SHP77 treated with DMSO at 0.1 percent for 48 hours (cell line): Measurements from ENCODE around the gene IRF2.

Experiments used
- DNase-seq: peaks from one replicate; lab custom pipeline; 2025; lab: John Stamatoyannopoulos, UW

The IRF2 gene

GRCh38 chr4:184409502-184409901, 64.8 kb downstream of the IRF2 start:
- no peak for DNase-seq

DNA sequence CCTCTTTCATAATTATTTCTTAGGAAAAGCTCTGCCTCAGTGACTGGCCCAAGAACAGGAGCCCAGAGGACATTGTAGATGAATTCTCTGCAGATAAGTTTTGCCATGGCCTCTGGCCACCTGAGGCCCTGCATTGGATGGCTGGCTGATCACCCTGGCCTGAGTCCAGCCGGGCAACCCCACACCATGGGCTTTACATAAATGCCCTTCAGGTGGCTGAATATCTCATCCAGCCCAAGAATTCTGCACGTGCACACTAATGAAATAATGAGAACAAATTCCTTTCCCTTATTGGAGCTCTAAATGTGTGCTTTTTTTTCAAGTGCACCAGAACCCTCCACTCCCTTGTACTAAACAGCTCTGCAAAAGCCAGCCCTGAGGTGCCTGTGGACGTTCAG, 65.7 kb downstream of the IRF2 start:
- DNase-seq = no peak

GRCh38 chr4:184408021-184408683, 66.2 kb downstream of the IRF2 start:
- no peak for DNase-seq

GRCh38 chr4:184406958-184407391, 67.4 kb downstream of the IRF2 start:
- DNase-seq = no peak

- no peak for DNase-seq
Measured at GRCh38 chr4:184404047-184404446, 70.3 kb downstream of the IRF2 start.

- no peak for DNase-seq
Measured at GRCh38 chr4:184403384-184403781, 71.0 kb downstream of the IRF2 start.

DNA sequence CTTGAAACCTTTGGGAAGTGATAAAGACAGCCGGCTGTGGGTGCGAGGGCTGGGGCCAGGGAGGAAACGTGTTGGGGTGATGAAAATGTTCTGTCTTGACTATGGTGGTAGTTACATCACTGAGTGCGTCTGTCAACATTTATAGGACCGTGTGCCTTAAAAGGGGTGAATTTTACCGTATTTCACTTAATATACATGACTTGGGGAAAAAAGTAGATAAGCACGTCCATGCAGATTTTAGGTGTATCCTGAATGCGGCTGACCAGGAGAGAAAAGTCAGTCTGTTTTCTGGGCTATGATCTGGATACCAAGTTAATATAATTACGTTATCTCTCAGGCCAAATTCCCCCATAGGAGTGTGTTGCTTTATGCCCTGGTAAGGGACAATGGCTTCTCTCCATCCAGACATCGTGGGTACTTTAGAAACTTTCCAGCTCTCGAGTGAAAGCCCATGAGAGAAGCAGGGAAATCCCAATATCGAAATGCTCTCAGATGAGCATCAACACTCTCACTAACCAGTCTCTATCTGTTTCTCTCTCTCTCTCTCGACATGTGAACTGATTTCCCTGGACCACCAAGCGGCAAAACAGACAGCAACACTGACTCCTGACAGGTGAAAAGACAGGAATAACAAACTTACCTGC, 71.5 kb downstream of the IRF2 start:
- no peak for DNase-seq

DNA sequence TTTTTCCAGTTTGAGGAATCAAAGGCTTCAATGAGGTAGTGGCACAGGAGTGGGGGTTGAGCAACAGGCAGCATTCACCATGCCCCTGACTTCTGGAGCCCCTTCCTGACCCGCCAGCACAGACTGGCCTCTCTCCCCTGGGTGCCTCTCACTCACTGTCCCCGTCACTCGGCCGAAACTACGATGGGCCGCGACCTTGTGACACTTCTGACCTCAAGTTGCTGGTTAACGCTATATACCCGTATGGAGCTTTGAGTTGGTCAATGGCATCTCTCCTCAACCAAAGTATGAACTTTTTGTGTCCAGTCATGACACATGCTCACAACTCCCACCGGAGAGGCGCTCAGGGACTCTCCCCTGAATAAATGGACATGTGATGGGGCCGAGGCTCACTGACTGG, 72.1 kb downstream of the IRF2 start:
- DNase-seq = no peak

DNA sequence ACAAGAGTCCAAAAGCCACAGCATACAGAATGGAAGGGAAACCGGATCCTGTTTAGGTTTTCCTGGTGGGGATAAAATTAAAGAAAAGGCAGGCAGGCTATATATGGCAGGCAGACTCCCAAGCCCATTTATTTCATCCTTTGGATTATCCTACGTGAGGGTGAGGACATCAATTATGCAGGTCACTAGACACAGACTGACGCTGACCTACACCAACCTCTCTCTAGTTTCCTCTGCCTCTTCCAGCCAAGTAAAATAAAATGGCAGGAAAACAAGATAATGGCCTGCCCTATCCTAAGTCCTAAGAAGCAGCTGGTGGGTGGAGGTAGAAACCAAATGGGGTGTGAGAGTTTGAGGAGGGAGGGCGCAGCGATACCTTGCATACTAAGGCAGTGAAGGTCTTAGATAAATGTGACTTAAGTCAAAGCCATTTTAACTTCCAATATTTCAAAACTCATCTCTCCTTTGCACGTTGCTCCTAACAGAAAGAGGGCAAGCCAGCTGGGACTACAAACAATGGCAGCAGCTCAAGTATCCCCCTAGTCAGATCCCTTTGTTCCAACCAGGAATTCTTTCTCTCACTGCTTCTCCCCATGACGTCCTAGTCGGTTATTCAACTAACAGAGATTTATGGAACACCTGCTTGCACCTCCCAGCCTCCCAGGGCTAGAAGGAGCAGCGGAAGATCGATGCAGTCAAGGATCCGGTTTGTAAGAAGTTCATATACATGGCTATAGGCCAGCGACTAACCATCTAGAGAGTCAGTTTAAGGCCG, 72.8 kb downstream of the IRF2 start:
- no peak for DNase-seq

GRCh38 chr4:184400891-184401290, 73.5 kb downstream of the IRF2 start:
- no peak for DNase-seq

DNA sequence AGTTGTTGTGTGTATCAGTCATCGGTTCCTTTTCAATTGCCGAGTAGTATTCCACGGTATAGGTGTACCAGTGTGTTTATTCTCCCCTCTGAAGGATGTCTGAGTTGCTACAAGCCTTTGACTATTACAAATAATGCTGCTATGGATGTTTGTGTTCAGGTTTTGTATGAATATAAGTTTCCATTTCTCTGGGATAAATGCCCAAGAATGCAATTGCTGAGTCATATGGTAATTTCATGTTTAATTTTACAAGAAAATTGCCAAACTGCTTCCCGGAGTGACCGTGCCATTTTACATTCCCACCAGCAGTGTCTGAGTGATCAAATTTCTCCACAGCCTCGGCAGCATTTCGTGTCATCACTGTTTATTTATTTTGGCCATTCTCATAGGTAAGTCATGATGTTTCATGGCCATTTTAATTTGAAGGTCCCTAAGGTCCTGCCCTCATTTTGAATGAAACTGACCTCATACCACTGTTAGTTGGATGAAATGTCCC, 73.9 kb downstream of the IRF2 start:
- no peak for DNase-seq

- DNase-seq = no peak
Measured at GRCh38 chr4:184399512-184399908, 74.8 kb downstream of the IRF2 start.

GRCh38 chr4:184398741-184399511, 75.4 kb downstream of the IRF2 start:
- DNase-seq = no peak

DNA sequence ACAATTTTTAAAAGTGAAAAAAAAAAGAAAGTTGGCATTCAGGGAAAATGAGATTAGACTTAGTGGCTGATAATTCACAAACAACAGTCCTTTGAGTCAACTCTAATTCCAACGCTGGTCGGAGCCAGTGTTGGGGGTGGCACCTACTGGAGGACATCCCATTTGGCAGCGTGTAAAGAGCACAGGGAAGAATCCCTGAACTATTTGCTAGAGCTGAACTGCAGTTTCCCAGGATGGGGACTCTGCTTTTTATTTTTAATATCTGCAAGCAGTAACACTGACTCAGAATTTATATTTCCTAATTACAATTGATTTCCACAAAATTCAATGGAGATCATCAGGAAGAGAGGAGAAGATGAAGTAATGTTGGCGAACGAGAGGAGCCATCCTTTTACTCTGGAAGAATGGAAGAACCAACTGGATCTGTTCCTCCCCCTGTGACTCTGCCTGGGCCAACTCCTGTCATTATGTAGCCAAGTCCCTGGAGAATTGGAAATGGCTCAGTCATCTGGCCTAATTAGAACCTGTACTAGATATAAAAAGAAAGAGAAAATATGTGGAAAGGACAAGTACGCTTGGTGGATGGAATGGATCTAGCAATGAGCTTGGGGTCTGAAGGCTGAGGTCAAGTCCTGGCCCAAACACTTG, 76.7 kb downstream of the IRF2 start:
- no peak for DNase-seq

DNA sequence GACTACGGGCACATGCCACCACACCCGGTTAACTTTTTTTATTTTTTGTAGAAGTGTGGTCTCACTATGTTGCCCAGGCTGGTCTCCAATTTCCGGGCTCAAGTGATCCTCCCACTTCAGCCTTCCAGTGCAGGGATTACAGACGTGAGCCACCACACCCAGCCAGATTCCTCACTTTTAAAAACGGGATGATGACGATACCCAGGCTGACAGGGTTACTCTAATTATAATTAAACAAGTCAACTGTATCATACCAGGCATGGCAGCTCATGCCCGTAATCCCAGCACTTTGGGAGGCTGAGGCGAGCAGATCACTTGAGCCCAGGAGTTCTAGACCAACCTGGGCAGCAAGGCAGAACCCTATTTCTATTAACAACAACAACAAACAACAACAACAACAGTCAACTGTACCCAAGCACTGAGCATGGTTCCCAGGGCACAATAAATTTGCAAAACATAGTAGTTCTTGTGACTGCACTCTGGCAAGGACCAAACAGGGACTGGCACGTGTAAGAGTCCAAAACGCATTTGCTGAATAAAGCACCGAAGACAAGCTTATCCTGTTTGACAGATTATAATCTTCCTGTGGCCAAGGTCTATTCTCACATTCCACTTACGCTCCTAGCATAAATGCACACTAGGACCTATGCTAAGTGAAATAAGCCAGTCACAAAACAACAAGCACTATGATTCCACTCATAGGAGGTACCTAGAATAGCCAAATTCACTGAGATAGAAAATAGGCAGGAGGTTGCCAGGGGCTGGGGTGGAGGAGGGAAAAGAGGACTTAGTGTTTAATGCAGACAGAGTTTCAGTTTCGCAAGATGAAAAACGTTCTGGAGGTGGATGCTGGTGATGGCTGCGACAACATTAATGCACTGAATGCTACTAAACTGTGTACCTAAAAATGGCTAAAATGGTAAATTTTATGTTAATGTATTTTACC, 77.5 kb downstream of the IRF2 start:
- DNase-seq = no peak

DNA sequence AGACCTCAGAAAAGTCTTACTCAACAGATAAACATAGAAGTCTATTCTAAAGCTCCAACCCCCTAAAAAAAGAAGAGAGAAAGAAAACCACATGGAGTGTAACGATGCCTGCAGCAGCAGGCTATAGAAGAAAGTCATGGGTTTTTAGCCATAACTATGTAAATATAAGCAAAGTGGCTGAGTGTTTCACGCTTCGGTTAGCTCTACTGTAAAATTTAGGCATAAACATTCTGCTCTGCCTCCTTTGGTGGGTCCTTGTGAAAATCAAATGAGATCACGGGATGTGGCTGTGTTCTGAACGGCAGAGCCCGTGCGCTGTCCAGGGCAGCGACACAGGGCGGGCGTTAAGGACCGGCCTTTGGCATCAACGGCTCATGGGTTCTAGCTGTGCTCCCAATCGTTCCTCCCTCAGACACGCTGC, 78.4 kb downstream of the IRF2 start:
- no peak for DNase-seq

DNA sequence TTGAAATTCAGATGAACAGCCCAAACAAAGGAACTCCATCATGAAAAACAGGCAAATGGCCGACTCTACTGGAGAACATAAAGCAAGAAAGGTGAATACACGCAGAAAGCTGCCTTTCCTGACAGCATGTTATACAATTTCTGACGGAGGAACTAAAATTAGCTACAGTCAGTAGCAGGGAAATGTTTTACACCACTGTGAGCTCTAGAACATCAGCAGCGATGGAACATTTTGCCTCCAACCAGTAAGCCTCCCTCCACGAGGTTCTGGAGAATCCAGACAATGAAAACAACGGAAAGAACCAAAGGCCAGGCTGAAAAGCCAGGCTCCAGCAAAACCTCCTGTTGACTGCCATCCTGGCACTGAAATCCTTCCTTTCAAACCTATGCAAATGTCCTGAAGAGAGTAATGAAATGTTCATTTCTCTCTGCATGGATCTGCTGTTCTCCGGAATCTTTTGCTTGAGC, 78.9 kb downstream of the IRF2 start:
- DNase-seq = no peak

GRCh38 chr4:184392748-184393559, 81.4 kb downstream of the IRF2 start:
- no peak for DNase-seq

DNA sequence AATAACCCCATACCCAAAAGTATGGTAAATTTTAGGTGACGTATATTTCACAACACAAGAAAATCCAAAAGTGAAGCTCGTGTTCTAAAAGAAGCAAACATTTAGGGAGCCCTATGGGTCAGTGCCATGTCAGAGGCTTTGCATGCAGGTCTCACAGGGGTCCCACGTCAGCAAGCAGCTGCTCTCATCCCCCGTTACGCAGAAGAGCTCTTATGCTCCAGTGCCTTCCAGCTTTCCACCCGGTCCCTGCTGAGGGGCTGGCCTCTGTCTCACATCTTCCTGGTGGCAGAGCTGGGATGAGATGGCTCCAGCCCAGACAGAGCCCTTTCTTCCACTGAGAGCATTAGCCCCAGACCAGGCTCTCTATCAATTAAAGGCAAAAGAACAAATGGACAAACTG, 82.0 kb downstream of the IRF2 start:
- no peak for DNase-seq
